Vagina (tissue), 2 donors: ENCODE data around the gene SLC12A1. TPM values are rescaled to one million over a fixed set of nuclear protein-coding genes. Genes with fewer than 3 reads are reported as not detected.

Experiments
- DNase-seq, 2 donors: peaks; one replicate each; pipeline ENCODE4 v3.0.0-alpha.2; 2017; ENCODE audit errors: extremely low spot score in 2 of 2
- H3K27ac ChIP-seq: fragments of 200-600 bp; sonication (generic); one replicate; pipeline ENCODE4 v1.5.1; 2019
- H3K27me3 ChIP-seq: fragments of 200-600 bp; sonication (generic); one replicate; pipeline ENCODE4 v1.5.1; 2019
- H3K36me3 ChIP-seq, 2 donors: fragments of 200-600 bp; sonication (generic); one replicate each; pipeline ENCODE4 v1.5.1; 2017 to 2019
- H3K4me1 ChIP-seq: fragments of 200-600 bp; sonication (generic); one replicate; pipeline ENCODE4 v1.5.1; 2019
- H3K4me3 ChIP-seq, 2 donors: fragments of 200-600 bp; sonication (generic); 1 replicate in 1 of 2; 2 replicates in 1 of 2; pipeline ENCODE4 v1.5.1; 2016 to 2019
- H3K9me3 ChIP-seq: fragments of 200-600 bp; sonication (generic); one replicate; pipeline ENCODE4 v1.5.1; 2019
- POLR2A ChIP-seq, 2 donors: fragments of 450-650 bp; IDR thresholded peaks; one replicate each; pipeline ENCODE4 v1.6.1; 2017; ENCODE audit warnings: antibody characterized with exemption in 2 of 2, mild to moderate bottlenecking in 2 of 2, moderate library complexity in 2 of 2
- POLR2AphosphoS5 ChIP-seq, 2 donors: sonication (generic); formaldehyde crosslinking; IDR thresholded peaks; one replicate each; pipeline ENCODE4 v1.9.0; 2017; ENCODE audit warnings: antibody characterized with exemption in 2 of 2, mild to moderate bottlenecking in 2 of 2, low read depth in 1 of 2; ENCODE audit not compliant: insufficient read depth in 1 of 2
- intact Hi-C: fragments of 100-400 bp; cut with DNase I; formaldehyde crosslinking; loops from one replicate; pipeline ENCODE4 v1.15.1; 2023
- total RNA-seq: library from RNA; depleted of rRNA; stranded (reverse); fragments of >200 nt; gene quantifications from one replicate; pipeline ENCODE4 v1.2.3, GENCODE V29; 2016
- TF ChIP-seq, protein P1 (sequence below), 3 experiments: fragments of 450-650 bp in 2 of 3; fragments of 200-600 bp in 1 of 3; sonication (generic) in 1 of 3; IDR thresholded peaks; one replicate each; pipeline ENCODE4 v1.5.1; 2017 to 2019; ENCODE audit warnings: antibody characterized with exemption in 3 of 3, mild to moderate bottlenecking in 2 of 3, moderate library complexity in 2 of 3

The SLC12A1 gene
- total RNA-seq, 1 donor from 2014 or later = not detected

DNA sequence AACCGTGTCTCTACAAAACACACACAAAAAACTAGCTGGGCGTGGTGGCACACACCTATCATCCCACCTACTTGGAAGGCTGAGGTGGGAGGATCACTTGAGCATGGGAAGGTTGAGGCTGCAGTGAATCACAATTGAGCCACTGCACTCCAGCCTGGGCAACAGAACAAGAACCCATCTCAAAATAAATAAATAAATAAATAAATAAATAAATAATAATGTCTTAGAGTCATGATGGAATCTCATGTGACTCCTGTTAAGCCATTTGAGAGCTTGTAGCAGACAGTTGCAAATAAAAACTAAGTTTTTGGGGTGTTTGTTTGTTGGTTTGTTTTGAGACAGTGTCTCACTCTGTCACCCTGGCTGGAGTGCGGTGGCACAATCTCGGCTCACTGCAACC, 33.2 kb downstream of the SLC12A1 start:
- H3K9me3 ChIP-seq = no peaks in the 10 kb centered on the region
- H3K27me3 ChIP-seq = no peaks in the 10 kb centered on the region
- H3K27ac ChIP-seq = no peak overlapping the region
- H3K36me3 ChIP-seq = no peaks in the 10 kb centered on the region
- no peak for TF ChIP-seq POLR2AphosphoS5 (IDR thresholded peaks at IDR 0.05; ENCODE audit: insufficient read depth in 1 of 2, low read depth in 1 of 2)
- no peaks in the 10 kb centered on the region for H3K4me1 ChIP-seq
- intact Hi-C loops = no loop called here
- DNase-seq = no peak
- no peak overlapping the region for H3K4me3 ChIP-seq

DNA sequence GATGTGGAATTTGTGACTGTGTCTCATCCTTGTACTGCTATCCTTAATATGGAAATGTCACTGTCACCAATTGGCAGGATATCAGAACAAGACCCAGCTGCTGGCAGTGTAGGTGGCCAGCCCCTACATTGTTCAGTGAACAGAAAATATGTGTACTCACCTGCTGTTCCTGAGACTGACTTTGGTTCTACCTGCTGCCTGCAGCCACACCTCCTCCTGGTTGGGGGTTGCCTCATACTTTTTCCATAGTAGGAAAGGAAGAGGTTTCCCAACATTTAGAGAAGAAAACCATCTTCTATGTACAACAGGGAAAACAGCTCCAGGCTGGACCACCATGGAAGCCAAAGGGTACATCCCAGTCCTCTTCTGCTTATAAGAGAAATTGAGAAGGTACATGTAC, 35.9 kb downstream of the SLC12A1 start:
- intact Hi-C loops = no loop called here
- no peak overlapping the region for H3K4me3 ChIP-seq
- H3K27ac ChIP-seq = no peak overlapping the region
- no peak for TF ChIP-seq POLR2A (IDR thresholded peaks at IDR 0.05)
- TF ChIP-seq, protein P1, sequence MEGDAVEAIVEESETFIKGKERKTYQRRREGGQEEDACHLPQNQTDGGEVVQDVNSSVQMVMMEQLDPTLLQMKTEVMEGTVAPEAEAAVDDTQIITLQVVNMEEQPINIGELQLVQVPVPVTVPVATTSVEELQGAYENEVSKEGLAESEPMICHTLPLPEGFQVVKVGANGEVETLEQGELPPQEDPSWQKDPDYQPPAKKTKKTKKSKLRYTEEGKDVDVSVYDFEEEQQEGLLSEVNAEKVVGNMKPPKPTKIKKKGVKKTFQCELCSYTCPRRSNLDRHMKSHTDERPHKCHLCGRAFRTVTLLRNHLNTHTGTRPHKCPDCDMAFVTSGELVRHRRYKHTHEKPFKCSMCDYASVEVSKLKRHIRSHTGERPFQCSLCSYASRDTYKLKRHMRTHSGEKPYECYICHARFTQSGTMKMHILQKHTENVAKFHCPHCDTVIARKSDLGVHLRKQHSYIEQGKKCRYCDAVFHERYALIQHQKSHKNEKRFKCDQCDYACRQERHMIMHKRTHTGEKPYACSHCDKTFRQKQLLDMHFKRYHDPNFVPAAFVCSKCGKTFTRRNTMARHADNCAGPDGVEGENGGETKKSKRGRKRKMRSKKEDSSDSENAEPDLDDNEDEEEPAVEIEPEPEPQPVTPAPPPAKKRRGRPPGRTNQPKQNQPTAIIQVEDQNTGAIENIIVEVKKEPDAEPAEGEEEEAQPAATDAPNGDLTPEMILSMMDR (IDR thresholded peaks at IDR 0.05) = no peak
- no peak for TF ChIP-seq POLR2AphosphoS5 (IDR thresholded peaks at IDR 0.05; ENCODE audit: insufficient read depth in 1 of 2, low read depth in 1 of 2)
- DNase-seq = no peak
- H3K4me1 ChIP-seq = no peaks in the 10 kb centered on the region
- no peaks in the 10 kb centered on the region for H3K9me3 ChIP-seq
- no peaks in the 10 kb centered on the region for H3K27me3 ChIP-seq
- no peaks in the 10 kb centered on the region for H3K36me3 ChIP-seq

DNA sequence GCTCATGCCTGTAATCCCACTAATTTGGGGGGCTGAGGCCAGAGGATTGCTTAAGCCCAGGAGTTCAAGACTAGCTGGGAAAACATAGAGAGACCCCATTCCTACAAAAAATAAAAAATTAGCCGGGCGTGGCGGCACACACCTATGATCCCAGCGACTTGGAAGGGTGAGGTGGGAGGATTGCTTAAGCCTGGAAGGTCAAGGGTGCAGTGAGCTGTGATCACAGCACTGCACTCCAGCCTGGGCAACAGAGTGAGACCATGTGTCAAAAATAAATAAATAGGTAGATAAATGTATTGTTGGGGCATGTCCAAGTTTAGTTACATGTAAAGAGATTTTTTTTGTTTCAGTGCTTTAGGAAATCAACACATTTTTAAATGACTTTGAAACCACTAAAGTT, 36.4 kb downstream of the SLC12A1 start:
- no peaks in the 10 kb centered on the region for H3K4me1 ChIP-seq
- H3K27ac ChIP-seq = no peak overlapping the region
- intact Hi-C loops = no loop called here
- H3K27me3 ChIP-seq = no peaks in the 10 kb centered on the region
- no peak for TF ChIP-seq POLR2AphosphoS5 (IDR thresholded peaks at IDR 0.05; ENCODE audit: insufficient read depth in 1 of 2, low read depth in 1 of 2)
- DNase-seq = no peak
- H3K36me3 ChIP-seq = no peaks in the 10 kb centered on the region
- H3K4me3 ChIP-seq = no peak overlapping the region
- no peaks in the 10 kb centered on the region for H3K9me3 ChIP-seq

DNA sequence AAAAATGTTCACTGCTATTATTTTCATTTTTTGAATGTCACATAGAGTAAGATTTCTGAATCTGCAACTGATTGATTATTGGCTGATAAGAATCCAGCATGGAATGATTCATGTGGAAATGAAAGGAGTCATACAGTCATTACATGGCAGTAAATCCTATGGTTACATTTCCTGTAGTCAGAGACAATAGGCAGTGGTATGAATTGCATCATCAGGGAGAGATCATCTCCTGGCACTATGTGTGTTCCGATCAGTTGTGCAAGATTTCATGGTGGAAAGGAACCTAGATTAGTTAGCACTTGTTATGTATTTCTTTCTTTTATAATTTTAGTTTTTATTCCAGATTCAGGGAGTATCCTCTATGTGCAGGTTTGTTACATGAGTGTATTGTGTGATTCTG, 38.8 kb downstream of the SLC12A1 start:
- TF ChIP-seq, protein P1 (IDR thresholded peaks at IDR 0.05) = no peak
- peak in 1 of 2 donors; percentile 50 for TF ChIP-seq POLR2AphosphoS5 (IDR thresholded peaks at IDR 0.05; ENCODE audit: insufficient read depth in 1 of 2, low read depth in 1 of 2)
- no peaks in the 10 kb centered on the region for H3K36me3 ChIP-seq
- H3K4me1 ChIP-seq = no peaks in the 10 kb centered on the region
- H3K4me3 ChIP-seq = no peak overlapping the region
- H3K27ac ChIP-seq = no peak overlapping the region
- intact Hi-C loops = no loop called here
- no peaks in the 10 kb centered on the region for H3K27me3 ChIP-seq
- no peak for DNase-seq
- no peaks in the 10 kb centered on the region for H3K9me3 ChIP-seq

DNA sequence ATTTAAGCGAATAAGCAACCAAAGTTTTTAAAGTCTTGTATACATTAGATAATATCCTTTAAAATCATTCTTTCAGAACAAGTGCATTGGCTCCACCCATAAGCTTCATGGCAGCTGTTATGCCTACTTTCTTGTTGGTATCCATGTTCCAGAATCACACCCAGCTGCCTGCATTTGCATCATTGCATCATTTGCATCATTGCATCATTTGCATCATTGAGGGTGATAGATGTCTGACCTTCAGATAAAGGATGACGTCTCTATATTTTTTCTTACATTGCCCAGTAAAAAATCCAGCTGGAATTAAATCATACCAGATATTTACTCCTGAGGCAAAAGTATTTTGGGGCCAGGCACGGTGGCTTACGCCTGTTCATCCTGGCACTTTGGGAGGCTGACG, 42.3 kb downstream of the SLC12A1 start:
- Histone ChIP-seq H3K9me3 (no peaks in the 10 kb centered on the region), H3K4me1 (no peaks in the 10 kb centered on the region), H3K27ac (no peak overlapping the region), H3K36me3 (no peaks in the 10 kb centered on the region), H3K27me3 (no peaks in the 10 kb centered on the region), H3K4me3 (no peak overlapping the region)
- TF ChIP-seq, protein P1 (IDR thresholded peaks at IDR 0.05) = no peak
- TF ChIP-seq POLR2AphosphoS5 (IDR thresholded peaks at IDR 0.05; ENCODE audit: insufficient read depth in 1 of 2, low read depth in 1 of 2) (no peak), POLR2A (IDR thresholded peaks at IDR 0.05) (no peak)
- intact Hi-C loops = no loop called here
- DNase-seq = no peak

DNA sequence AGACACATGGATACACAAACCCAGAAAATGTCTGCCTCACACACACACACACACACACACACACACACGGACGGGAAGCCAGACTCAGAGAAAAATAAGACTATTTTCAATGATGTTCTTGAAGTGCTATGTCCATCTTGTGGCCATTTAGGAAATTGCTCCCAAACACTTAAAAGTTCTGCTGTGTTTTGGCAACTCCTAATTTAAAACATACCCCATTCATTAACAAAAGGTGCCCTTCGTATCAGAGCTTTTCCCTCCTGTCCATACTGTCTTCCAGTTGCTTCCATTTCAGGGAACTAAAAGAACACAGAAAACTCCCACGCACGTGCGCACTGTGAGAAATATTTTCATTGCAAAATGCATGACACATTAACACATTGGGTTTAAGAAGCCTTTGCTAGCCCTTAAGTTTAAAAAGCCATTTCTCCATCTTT, 44.6 kb downstream of the SLC12A1 start:
- H3K4me1 ChIP-seq = no peaks in the 10 kb centered on the region
- TF ChIP-seq, protein P1 (IDR thresholded peaks at IDR 0.05) = peak; percentile 16 to 63 (median 60)
- TF ChIP-seq POLR2A (IDR thresholded peaks at IDR 0.05) = no peak
- DNase-seq = no peak
- no peaks in the 10 kb centered on the region for H3K9me3 ChIP-seq
- no peak overlapping the region for H3K27ac ChIP-seq
- H3K36me3 ChIP-seq = no peaks in the 10 kb centered on the region
- no peak overlapping the region for H3K4me3 ChIP-seq
- H3K27me3 ChIP-seq = no peaks in the 10 kb centered on the region
- intact Hi-C loops = no loop called here
